GM20000 (cell line): Measurements from ENCODE around the gene TMEM186.
"Not testable (repeated sequence)": the region's sequence is repeated elsewhere in the genome, so short reads cannot be mapped to it uniquely, and the experiment has no call there.

Experiments
- DNase-seq: peaks from one replicate; pipeline ENCODE4 v3.0.0; 2012; ENCODE audit warnings: low spot score
- TF ChIP-seq, protein P1 (sequence below): IDR thresholded peaks from 2 replicates; pipeline ENCODE4 v1.5.1; 2012; ENCODE audit warnings: mild to moderate bottlenecking, control low read depth; ENCODE audit errors: extremely low read depth, missing control alignments

TMEM186 gene, protein sequence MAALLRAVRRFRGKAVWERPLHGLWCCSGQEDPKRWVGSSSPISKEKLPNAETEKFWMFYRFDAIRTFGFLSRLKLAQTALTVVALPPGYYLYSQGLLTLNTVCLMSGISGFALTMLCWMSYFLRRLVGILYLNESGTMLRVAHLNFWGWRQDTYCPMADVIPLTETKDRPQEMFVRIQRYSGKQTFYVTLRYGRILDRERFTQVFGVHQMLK

DNA sequence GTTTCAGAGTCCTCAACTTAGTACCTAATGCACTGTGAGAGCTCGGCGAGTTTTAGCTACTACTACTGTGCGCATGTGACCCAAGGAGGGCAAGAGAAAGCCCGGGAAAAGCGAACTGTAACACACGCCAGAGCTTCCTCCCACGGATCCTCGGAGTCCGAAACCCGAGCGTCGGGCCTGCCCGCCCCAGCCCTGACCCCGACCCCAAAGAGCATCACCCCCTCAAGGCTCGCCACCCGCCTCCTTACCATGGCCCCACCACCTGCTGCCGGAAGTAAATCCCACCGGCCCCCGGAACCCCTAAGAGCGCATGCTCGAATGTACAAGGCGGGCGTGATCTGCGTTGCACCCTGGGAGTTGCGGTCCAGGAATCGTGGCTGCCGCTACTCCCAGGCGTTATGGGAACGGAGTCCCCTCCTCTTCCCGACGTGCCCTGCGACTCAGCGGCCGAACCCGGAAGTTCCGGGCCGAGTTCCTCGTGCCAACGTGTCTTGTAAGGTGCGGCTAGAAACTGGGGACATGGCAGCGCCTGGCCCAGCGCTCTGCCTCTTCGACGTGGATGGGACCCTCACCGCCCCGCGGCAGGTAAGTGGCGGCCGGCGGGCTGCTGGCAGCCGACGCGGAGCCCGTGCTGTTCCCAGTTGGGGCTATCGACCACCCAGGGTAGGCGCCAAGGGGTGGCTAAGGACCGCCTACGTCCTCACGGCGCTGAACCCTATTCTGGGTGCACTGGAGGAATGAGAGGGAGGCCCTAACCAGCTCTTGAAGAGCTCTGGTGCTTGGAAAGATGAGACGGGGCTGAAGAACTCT is at the start of gene TMEM186, which contains the start of gene PMM2:
TSS of gene TMEM186 (minus strand) at position 276 of the 810 bp plus-strand sequence. CDS start at position 251, 25 bp downstream.
TSS of gene PMM2 (plus strand) at position 476 of the 810 bp plus-strand sequence. CDS start at position 520, 44 bp downstream.
- TF ChIP-seq, protein P1, sequence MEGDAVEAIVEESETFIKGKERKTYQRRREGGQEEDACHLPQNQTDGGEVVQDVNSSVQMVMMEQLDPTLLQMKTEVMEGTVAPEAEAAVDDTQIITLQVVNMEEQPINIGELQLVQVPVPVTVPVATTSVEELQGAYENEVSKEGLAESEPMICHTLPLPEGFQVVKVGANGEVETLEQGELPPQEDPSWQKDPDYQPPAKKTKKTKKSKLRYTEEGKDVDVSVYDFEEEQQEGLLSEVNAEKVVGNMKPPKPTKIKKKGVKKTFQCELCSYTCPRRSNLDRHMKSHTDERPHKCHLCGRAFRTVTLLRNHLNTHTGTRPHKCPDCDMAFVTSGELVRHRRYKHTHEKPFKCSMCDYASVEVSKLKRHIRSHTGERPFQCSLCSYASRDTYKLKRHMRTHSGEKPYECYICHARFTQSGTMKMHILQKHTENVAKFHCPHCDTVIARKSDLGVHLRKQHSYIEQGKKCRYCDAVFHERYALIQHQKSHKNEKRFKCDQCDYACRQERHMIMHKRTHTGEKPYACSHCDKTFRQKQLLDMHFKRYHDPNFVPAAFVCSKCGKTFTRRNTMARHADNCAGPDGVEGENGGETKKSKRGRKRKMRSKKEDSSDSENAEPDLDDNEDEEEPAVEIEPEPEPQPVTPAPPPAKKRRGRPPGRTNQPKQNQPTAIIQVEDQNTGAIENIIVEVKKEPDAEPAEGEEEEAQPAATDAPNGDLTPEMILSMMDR, result no peak
- DNase-seq, result peak; percentile 95

DNA sequence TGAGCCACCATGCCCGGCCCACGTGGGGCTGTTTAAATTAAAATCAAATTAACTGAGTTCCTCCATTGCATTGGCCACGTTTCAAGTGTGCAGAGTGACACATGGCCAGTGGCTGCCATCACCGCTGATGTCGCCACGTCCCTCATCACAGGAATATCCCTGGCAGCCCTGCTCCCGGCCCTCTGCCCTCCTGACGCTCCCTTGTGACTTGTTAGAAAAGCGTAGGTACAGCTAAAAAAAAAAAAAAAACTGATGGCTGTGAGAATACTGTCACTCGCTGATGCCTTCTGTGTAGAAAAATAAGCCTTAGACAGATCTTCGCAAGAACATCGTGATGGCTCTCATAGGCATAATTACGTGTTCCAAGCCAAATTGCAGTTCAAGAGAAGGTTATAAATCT is 49.7 kb upstream of the TMEM186 start:
- TF ChIP-seq, protein P1, result no peak

DNA sequence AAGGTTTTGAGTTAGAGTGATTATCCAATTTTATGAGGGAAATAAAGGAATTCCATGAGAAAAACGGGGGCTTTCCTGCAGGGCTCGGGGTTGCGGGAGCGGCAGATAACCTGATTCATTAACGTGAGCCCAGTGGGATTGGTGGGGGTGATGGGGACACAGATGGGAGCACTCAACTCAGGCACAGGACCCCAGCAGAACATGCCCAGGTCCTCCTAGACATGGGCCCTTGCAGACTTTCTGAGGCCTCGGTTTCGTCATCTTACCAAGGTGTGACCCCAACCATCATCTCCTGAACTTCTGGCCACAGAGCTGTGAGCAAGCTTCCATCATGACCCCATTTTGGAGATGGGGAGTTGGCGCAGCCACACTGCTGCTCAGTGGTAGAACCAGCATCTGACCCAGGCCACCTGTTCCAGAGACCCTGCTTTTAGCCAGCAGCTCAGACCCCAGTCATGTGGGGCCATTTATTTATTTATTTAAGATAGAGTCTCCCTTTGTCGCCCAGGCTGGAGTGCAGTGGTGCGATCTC is 49.0 kb upstream of the TMEM186 start:
- no peak for DNase-seq
- TF ChIP-seq, protein P1, result no peak

More for the DNA sequence above, 49.7 kb upstream of the TMEM186 start:
- no peak for DNase-seq

DNA sequence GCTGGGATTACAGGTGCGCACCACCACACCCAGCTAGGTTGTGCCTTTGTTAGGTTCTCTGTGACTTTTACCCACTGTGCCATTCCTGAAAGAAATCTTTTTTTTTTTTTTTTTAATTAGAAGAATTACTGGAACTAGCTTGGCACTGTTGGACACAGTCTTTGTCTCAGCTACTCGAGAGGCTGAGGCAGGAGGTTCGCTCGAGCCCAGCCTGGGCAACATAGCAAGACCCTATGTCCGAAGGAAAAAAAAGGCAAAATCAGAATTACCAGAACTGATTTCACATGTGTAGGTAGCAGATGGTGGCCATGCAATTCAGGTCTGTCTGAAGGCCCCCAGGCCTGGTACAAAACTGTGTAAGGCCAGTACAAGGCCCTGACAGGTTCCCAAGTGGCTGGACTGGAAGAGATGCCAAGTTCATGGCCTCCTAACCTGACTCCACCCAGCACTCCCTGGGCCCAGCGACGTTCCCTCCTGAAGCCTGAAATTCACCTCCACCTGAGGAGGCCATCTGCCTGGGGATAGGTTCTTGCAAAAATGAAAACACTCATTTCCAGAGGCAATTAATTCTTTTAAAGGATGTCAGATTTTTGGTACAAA is 48.4 kb upstream of the TMEM186 start:
- no peak for DNase-seq
- TF ChIP-seq, protein P1, result no peak

DNA sequence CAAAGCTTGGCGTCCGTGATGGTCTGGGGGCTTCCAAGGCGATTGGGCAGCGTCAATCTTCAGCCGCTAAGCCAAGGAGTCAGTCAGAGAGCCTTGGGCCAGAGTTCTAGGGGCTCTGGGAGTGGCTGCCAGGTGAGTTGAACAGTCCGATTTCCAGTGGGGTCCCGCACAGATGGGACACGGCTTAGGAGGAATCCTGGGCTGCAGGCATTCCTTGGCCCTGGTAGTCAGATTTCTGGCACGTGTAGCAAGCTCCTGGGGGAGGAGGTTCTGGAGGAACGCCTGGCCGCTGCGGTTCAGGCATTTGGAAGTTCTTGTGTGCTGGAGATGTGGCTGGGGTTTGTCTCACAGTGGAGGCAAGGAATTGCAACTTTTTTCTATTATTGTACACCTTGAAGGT is 45.9 kb upstream of the TMEM186 start:
- DNase-seq, result not testable (repeated sequence)

DNA sequence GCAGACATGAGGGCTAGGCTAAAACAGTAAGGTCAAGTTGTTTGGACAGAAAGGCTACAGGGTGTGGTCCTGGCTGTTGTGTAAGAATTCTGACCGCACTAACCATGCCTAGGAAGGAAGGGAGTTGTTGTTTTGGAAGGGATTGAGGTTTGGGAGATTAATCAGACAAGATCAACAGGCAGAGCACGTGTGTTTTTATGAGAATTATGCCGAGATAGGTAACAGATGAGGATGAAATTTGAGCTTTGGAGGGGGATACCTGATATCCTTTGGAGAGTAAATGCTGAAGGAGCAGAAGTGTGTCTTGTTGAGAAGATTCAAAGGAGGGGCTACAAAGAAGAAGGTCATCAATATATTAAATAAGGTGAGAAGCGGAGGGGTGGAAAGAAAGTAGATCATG is 44.6 kb upstream of the TMEM186 start:
- DNase-seq, result not testable (repeated sequence)

DNA sequence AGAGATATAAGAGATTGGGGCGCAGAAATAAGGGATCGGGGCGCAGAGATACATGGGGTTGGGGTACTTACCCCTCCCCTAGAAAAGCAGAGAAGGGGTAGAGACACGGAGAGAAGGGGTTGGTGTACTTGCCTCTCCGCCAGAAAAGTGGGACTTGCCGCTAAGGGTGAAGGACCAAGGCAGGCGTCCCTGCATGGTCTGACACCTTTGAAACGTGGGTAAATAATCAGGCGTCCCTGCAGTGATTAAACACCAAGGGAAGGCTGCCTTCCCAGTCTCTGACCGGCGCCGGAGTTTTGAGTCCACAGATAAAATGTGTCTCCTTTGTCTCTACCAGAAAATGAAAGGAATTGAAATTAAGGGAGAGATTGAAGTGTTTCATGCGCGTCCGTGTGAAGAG is 40.2 kb upstream of the TMEM186 start:
- not testable (repeated sequence) for DNase-seq

DNA sequence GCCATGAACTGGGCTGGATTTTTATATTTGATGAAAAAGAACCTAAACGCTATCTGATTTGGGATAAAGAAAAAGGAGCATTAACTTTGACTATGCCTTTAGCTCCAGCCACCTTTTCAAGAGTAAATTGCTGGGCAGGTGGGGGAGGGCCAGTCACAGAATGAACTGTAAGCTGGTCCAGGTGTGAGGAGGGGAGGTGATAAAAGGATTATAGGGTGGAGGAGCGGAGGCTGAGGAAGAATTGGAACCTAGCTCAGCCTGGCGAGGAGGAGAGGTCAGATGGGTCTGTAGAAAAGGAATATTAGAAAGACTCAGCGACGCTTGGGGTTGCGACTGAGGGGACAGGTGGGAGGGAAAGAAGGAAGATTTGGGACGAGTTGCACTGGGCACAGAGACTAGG is 39.4 kb upstream of the TMEM186 start:
- not testable (repeated sequence) for DNase-seq

DNA sequence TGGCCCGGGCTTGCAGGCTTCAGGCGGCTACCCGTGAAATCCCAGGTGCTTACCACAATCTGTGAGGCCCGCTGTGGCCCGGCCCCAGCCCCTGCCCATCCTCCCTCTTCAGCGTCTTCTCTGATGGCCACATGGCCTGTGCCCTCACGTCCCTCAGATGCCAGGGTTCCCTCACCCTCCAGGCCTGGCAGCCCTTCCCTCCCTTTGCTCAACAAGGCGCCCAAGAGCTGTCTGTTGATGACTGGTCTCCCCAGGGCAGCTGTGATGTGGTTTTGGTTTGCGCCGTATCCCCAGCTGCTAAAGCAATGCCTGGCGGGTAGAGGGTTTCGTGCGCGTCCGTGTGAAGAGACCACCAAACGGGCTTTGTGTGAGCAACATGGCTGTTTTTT is 35.3 kb upstream of the TMEM186 start:
- TF ChIP-seq, protein P1, result no peak
- no peak for DNase-seq
